Measurements from ENCODE around the gene ITPKA. TPM values are rescaled to one million over a fixed set of nuclear protein-coding genes. Genes with fewer than 3 reads are reported as not detected.

The ITPKA gene
- total RNA-seq, 1 experiment from 2014 or later: 16.8 TPM

DNA sequence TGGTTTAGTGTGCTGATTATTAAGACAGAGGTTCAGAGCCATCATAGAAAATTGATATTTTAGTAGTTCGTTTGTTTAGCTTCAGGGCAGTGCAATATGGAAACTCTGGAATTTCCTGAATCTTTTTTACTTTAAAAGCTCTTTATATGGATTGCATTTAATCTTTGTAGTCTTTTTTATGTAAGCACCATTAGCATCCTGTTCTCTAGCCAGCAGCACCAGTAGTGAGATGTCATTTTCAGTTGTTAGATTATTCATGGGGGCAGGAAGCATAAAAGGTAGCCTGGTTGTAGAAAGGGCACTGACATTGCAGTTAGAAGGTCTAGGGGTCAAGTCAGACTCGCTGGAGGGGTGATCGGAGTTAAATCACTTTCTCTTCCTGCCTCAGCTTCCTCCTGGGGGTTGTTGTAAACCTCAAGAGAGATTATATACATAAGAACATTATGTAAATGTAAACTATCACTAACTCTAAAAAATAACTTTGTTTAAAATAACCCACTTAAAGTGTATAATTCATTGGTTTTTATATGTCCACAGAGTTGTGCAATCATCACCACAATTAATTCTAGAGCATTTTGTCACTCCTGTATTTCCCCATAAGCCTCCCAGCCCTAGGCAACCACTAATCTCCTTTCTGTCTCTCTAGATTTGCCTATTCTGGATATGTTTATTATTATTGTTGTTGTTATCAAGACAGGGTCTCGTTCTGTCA, 31.4 kb upstream of the ITPKA start:
- TF ChIP-seq EZH2 (IDR thresholded peaks at IDR 0.05; ENCODE audit: low read length, unreplicated experiment): no peak
- TF ChIP-seq EZH2phosphoT487 (IDR thresholded peaks at IDR 0.05; ENCODE audit: borderline replicate concordance, low read length): no peak
- TF ChIP-seq, protein P1, sequence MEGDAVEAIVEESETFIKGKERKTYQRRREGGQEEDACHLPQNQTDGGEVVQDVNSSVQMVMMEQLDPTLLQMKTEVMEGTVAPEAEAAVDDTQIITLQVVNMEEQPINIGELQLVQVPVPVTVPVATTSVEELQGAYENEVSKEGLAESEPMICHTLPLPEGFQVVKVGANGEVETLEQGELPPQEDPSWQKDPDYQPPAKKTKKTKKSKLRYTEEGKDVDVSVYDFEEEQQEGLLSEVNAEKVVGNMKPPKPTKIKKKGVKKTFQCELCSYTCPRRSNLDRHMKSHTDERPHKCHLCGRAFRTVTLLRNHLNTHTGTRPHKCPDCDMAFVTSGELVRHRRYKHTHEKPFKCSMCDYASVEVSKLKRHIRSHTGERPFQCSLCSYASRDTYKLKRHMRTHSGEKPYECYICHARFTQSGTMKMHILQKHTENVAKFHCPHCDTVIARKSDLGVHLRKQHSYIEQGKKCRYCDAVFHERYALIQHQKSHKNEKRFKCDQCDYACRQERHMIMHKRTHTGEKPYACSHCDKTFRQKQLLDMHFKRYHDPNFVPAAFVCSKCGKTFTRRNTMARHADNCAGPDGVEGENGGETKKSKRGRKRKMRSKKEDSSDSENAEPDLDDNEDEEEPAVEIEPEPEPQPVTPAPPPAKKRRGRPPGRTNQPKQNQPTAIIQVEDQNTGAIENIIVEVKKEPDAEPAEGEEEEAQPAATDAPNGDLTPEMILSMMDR (conservative IDR thresholded peaks at IDR 0.05; ENCODE audit: low read depth, low read length): no peak
- intact Hi-C loops (cut with micrococcal nuclease): loop anchor here (10.0 kb wide), 2 partner anchors 143 to 283 kb away; no protein-coding TSS in a partner anchor
- ATAC-seq (no peak), DNase-seq (no peak)
- Histone ChIP-seq H3K4me1 (ENCODE audit: insufficient read depth, low read length) (no peaks in the 10 kb centered on the region), H3K27me3 (ENCODE audit: low read length) (no peaks in the 10 kb centered on the region), H3K27ac (ENCODE audit: low read length) (no peak overlapping the region), H3F3A (ENCODE audit: low read length, unreplicated experiment) (no peaks in the 10 kb centered on the region), H3K9me2 (replicated peaks; ENCODE audit: low read length) (no peaks in the 10 kb centered on the region), H3K36me3 (ENCODE audit: low read depth, low read length) (peaks cover 41% of the 10 kb centered on the region), H2AFZ (ENCODE audit: low read length) (no peak overlapping the region), H3K4me3 (ENCODE audit: low read length) (no peak overlapping the region), H3K4me2 (ENCODE audit: low read length) (no peak overlapping the region), H3K79me2 (ENCODE audit: low read length) (no peaks in the 10 kb centered on the region), H3K9me3 (ENCODE audit: low read length) (no peaks in the 10 kb centered on the region), H3K9ac (ENCODE audit: low read length) (no peak overlapping the region), H4K20me1 (ENCODE audit: low read length) (0 out of 2 replicates have a peak, but pooled peaks cover 4% of the 10 kb centered on the region)
- ChIA-PET POLR2A (ENCODE audit: unreplicated experiment) (interaction anchor here (0.5 kb wide), 1 partner anchor 164 kb away, joined by 4 read pairs; no protein-coding TSS in a partner anchor), CTCF (interaction anchor here (0.7 kb wide), 1 partner anchor 18 kb away, joined by 13 read pairs; no protein-coding TSS in a partner anchor)
- BruUV-seq (replicated peaks): no TSS peak

DNA sequence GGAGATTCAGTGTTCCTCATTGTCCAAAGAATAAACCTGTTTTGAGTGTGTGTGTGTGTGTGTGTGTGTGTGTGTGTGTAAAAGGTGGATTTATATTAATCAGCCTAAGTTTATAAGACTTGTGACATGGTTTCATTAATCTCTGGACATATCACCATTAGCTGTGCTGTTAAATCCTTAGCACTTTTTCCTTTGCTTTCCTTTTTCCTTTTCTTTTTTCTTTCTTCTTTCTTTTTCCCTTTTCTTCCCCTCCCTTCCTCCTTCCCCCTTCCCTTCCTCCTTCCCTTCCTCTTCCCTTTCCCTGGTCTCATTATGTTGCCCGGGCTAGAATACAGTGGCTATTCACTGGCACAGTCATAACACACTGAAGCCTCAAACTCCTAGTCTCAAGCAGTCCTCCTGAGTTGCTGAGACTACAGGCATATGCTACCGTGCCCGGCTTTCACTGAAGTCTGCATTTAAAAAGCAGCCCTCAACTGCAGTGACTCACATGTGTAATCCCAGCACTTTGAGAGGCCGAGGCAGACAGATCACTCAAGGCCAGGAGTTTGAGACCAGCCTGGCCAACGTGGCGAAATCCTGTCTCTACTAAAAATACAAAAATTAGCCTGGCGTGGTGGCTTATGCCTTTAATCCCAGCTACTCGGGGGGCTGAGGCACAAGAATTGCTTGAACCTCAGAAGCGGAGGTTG, 28.6 kb upstream of the ITPKA start:
- intact Hi-C loops (cut with micrococcal nuclease): loop anchor here (5.0 to 10.0 kb wide), 3 partner anchors 42 to 280 kb away; no protein-coding TSS in a partner anchor
- CTCF ChIA-PET: interaction anchor here (0.8 to 1.3 kb wide), 4 partner anchors 42 to 139 kb away, joined by 3 to 8 read pairs (median 5); no protein-coding TSS in a partner anchor
- Histone ChIP-seq H3K9me3 (ENCODE audit: low read length) (no peaks in the 10 kb centered on the region), H3K27ac (ENCODE audit: low read length) (no peak overlapping the region), H3K4me1 (ENCODE audit: insufficient read depth, low read length) (no peaks in the 10 kb centered on the region), H3K79me2 (ENCODE audit: low read length) (no peaks in the 10 kb centered on the region), H3K27me3 (ENCODE audit: low read length) (no peaks in the 10 kb centered on the region), H4K20me1 (ENCODE audit: low read length) (0 out of 2 replicates have a peak, but pooled peaks cover 4% of the 10 kb centered on the region), H2AFZ (ENCODE audit: low read length) (no peak overlapping the region), H3K36me3 (ENCODE audit: low read depth, low read length) (peaks cover 30% of the 10 kb centered on the region), H3K9ac (ENCODE audit: low read length) (no peak overlapping the region), H3K4me2 (ENCODE audit: low read length) (no peak overlapping the region), H3K4me3 (ENCODE audit: low read length) (no peak overlapping the region), H3K9me2 (replicated peaks; ENCODE audit: low read length) (no peaks in the 10 kb centered on the region), H3F3A (ENCODE audit: low read length, unreplicated experiment) (no peaks in the 10 kb centered on the region)
- TF ChIP-seq EZH2 (IDR thresholded peaks at IDR 0.05; ENCODE audit: low read length, unreplicated experiment): no peak
- no peak for TF ChIP-seq EZH2phosphoT487 (IDR thresholded peaks at IDR 0.05; ENCODE audit: borderline replicate concordance, low read length)
- TF ChIP-seq, protein P1 (conservative IDR thresholded peaks at IDR 0.05; ENCODE audit: low read depth, low read length): no peak
- POLR2A ChIA-PET (ENCODE audit: unreplicated experiment): interaction anchor here (0.6 to 1.2 kb wide), 3 partner anchors 33 to 231 kb away, joined by 4 to 7 read pairs (median 5); no protein-coding TSS in a partner anchor
- DNase-seq (no peak), ATAC-seq (no peak)
- BruUV-seq (replicated peaks): no TSS peak

Data from PC-3 (cell line).